Measurements from ENCODE around the gene ABCC6.
"Not testable (repeated sequence)": the region's sequence is repeated elsewhere in the genome, so short reads cannot be mapped to it uniquely, and the experiment has no call there.

The ABCC6 gene

GRCh38 chr16:16252377-16252776 lies 29.1 kb upstream of the ABCC6 start:
- H3K4me1 ChIP-seq (ENCODE audit: insufficient read depth, low read length); H3K36me3 ChIP-seq (ENCODE audit: insufficient read depth, low read length); H3K9me3 ChIP-seq (ENCODE audit: low read length); H3K9ac ChIP-seq (ENCODE audit: low read length); H3K4me3 ChIP-seq (ENCODE audit: low read depth in 1 of 2, low read length in 2 of 2); H3K27me3 ChIP-seq (ENCODE audit: control insufficient read depth in 1 of 2, insufficient read depth in 2 of 2, low read length in 2 of 2); H3K27ac ChIP-seq (ENCODE audit: low read depth, low read length): not testable (repeated sequence)

GRCh38 chr16:16249621-16250330 lies 26.5 kb upstream of the ABCC6 start:
- H3K9ac ChIP-seq (ENCODE audit: low read length); H3K4me3 ChIP-seq (ENCODE audit: low read depth in 1 of 2, low read length in 2 of 2); H3K27ac ChIP-seq (ENCODE audit: low read depth, low read length); H3K9me3 ChIP-seq (ENCODE audit: low read length); H3K4me1 ChIP-seq (ENCODE audit: insufficient read depth, low read length); H3K36me3 ChIP-seq (ENCODE audit: insufficient read depth, low read length); H3K27me3 ChIP-seq (ENCODE audit: control insufficient read depth in 1 of 2, insufficient read depth in 2 of 2, low read length in 2 of 2): not testable (repeated sequence)

GRCh38 chr16:16247439-16247838 lies 24.1 kb upstream of the ABCC6 start:
- H3K9me3 ChIP-seq (ENCODE audit: low read length); H3K4me3 ChIP-seq (ENCODE audit: low read depth in 1 of 2, low read length in 2 of 2); H3K36me3 ChIP-seq (ENCODE audit: insufficient read depth, low read length); H3K27ac ChIP-seq (ENCODE audit: low read depth, low read length); H3K27me3 ChIP-seq (ENCODE audit: control insufficient read depth in 1 of 2, insufficient read depth in 2 of 2, low read length in 2 of 2); H3K4me1 ChIP-seq (ENCODE audit: insufficient read depth, low read length); H3K9ac ChIP-seq (ENCODE audit: low read length): not testable (repeated sequence)

DNA sequence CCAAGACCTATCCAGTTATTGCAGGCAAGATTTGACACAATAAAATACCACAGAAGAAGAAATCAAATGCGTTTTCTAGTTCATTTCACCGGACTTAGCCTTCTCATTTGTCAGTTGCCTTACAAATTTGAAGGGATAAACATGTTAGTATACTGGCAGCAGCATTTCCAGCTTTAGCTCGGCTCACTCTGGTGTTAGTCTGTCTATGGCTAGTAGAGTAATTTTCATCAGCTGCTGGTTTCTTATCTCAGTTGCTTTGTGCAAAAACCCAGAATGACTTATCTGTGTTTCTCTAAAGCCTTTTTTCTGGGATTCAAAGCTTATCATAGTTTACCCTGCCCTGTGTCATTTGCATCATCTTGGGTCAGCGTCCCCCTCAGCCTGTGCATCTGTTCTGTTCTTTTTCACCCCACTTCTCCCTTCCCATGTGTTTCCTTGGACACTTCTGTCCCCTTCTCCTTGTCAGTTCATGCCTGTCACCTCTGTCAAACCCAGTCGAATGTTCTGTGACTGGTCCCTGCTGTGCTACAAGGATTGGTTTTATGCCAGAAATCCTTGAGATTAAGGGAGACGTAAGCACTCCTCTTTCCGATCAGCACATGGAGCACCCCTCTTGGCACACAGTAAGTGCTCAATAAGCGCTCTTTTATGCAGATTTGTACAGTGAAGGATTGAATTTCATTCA lies 23.4 kb upstream of the ABCC6 start:
- H3K9me3 ChIP-seq (ENCODE audit: low read length); H3K4me3 ChIP-seq (ENCODE audit: low read depth in 1 of 2, low read length in 2 of 2); H3K27me3 ChIP-seq (ENCODE audit: control insufficient read depth in 1 of 2, insufficient read depth in 2 of 2, low read length in 2 of 2); H3K27ac ChIP-seq (ENCODE audit: low read depth, low read length); H3K36me3 ChIP-seq (ENCODE audit: insufficient read depth, low read length); H3K4me1 ChIP-seq (ENCODE audit: insufficient read depth, low read length); H3K9ac ChIP-seq (ENCODE audit: low read length): not testable (repeated sequence)

- H3K27me3 ChIP-seq (ENCODE audit: control insufficient read depth in 1 of 2, insufficient read depth in 2 of 2, low read length in 2 of 2); H3K9me3 ChIP-seq (ENCODE audit: low read length); H3K9ac ChIP-seq (ENCODE audit: low read length); H3K36me3 ChIP-seq (ENCODE audit: insufficient read depth, low read length); H3K27ac ChIP-seq (ENCODE audit: low read depth, low read length); H3K4me3 ChIP-seq (ENCODE audit: low read depth in 1 of 2, low read length in 2 of 2); H3K4me1 ChIP-seq (ENCODE audit: insufficient read depth, low read length): not testable (repeated sequence)
These were observed 20.6 kb upstream of the ABCC6 start for GRCh38 chr16:16243886-16244285.

GRCh38 chr16:16240667-16241066 lies 17.4 kb upstream of the ABCC6 start:
- H3K4me1 ChIP-seq (ENCODE audit: insufficient read depth, low read length); H3K4me3 ChIP-seq (ENCODE audit: low read depth in 1 of 2, low read length in 2 of 2); H3K36me3 ChIP-seq (ENCODE audit: insufficient read depth, low read length); H3K9me3 ChIP-seq (ENCODE audit: low read length); H3K27me3 ChIP-seq (ENCODE audit: control insufficient read depth in 1 of 2, insufficient read depth in 2 of 2, low read length in 2 of 2); H3K27ac ChIP-seq (ENCODE audit: low read depth, low read length); H3K9ac ChIP-seq (ENCODE audit: low read length): not testable (repeated sequence)

DNA sequence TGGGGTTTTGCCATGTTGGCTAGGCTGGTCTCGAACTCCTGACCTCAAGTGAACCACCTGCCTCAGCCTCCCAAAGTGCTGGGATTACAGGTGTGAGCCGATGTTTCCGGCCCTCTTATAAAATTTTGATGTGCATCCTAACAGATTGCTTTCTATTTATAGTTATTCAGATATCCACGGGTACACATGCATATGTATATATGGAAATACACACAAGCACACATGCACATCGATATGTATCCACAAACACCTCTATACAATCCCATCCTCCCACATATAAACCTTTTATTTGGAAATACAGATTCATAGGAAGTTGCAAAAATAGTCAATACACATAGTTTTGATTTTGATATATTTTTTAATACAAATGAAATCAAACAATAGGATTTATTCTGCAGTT lies 14.4 kb upstream of the ABCC6 start:
- H3K27me3 ChIP-seq (ENCODE audit: control insufficient read depth in 1 of 2, insufficient read depth in 2 of 2, low read length in 2 of 2); H3K9me3 ChIP-seq (ENCODE audit: low read length); H3K4me1 ChIP-seq (ENCODE audit: insufficient read depth, low read length); H3K27ac ChIP-seq (ENCODE audit: low read depth, low read length); H3K4me3 ChIP-seq (ENCODE audit: low read depth in 1 of 2, low read length in 2 of 2); H3K36me3 ChIP-seq (ENCODE audit: insufficient read depth, low read length); H3K9ac ChIP-seq (ENCODE audit: low read length): not testable (repeated sequence)

DNA sequence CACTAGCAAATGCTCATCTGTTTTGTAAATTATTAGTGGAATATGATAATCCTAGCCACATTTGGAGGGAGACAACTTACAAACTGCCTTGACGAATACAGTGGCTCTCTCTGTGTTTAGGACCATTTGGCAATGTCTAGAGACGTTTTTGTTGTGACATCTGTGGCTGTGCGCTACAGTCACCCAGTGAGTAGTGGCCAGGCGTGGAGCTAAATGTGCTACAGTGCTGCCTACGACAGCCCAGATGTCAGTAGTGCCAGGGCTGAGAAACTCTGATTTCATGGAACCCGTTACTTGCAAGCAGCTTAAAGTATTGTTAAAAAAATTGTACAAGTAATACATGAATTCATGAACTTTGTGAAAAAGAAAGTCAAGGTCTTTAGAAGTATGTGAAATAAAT lies 13.8 kb upstream of the ABCC6 start:
- H3K27me3 ChIP-seq (ENCODE audit: control insufficient read depth in 1 of 2, insufficient read depth in 2 of 2, low read length in 2 of 2); H3K27ac ChIP-seq (ENCODE audit: low read depth, low read length); H3K4me1 ChIP-seq (ENCODE audit: insufficient read depth, low read length); H3K9me3 ChIP-seq (ENCODE audit: low read length); H3K4me3 ChIP-seq (ENCODE audit: low read depth in 1 of 2, low read length in 2 of 2); H3K36me3 ChIP-seq (ENCODE audit: insufficient read depth, low read length); H3K9ac ChIP-seq (ENCODE audit: low read length): not testable (repeated sequence)

GRCh38 chr16:16232692-16233061 lies 9.4 kb upstream of the ABCC6 start:
- not testable (repeated sequence) for H3K27me3 ChIP-seq (ENCODE audit: control insufficient read depth in 1 of 2, insufficient read depth in 2 of 2, low read length in 2 of 2); H3K36me3 ChIP-seq (ENCODE audit: insufficient read depth, low read length); H3K9me3 ChIP-seq (ENCODE audit: low read length); H3K4me1 ChIP-seq (ENCODE audit: insufficient read depth, low read length); H3K9ac ChIP-seq (ENCODE audit: low read length); H3K4me3 ChIP-seq (ENCODE audit: low read depth in 1 of 2, low read length in 2 of 2); H3K27ac ChIP-seq (ENCODE audit: low read depth, low read length)

DNA sequence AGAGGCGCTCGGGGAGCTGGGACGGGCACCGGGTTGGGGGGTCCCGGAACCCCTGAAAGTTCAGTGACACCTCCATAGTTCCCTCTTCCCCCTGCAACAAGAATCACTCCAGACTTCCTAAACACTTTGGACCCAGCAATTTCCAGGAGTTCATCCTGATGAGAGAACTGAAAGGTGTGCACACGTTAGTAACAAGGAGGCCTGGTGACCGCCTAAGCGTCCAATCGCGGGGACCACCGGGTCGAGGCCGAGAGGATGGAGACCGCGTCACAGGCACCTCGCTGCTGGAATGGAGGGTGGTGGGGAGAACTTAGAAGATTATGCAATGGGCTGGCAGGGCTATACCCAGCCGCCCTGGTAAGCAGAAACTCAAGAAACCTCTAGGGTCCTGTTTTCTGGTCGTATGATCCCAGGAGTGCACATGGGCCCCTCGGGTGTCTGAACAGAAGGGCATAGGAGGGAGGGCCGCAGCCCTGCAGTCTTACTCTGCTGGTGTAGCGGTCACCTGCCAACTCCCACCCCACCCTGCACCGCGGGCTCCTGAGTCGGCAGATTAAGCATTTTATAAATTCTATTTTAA lies 458 bp upstream of the ABCC6 start:
- not testable (repeated sequence) for H3K36me3 ChIP-seq (ENCODE audit: insufficient read depth, low read length); H3K4me3 ChIP-seq (ENCODE audit: low read depth in 1 of 2, low read length in 2 of 2); H3K27ac ChIP-seq (ENCODE audit: low read depth, low read length); H3K9ac ChIP-seq (ENCODE audit: low read length); H3K27me3 ChIP-seq (ENCODE audit: control insufficient read depth in 1 of 2, insufficient read depth in 2 of 2, low read length in 2 of 2); H3K4me1 ChIP-seq (ENCODE audit: insufficient read depth, low read length); H3K9me3 ChIP-seq (ENCODE audit: low read length)

- H3K36me3 ChIP-seq (ENCODE audit: insufficient read depth, low read length); H3K4me3 ChIP-seq (ENCODE audit: low read depth in 1 of 2, low read length in 2 of 2); H3K4me1 ChIP-seq (ENCODE audit: insufficient read depth, low read length); H3K27me3 ChIP-seq (ENCODE audit: control insufficient read depth in 1 of 2, insufficient read depth in 2 of 2, low read length in 2 of 2); H3K9ac ChIP-seq (ENCODE audit: low read length); H3K9me3 ChIP-seq (ENCODE audit: low read length); H3K27ac ChIP-seq (ENCODE audit: low read depth, low read length): not testable (repeated sequence)
These were observed 1.9 kb downstream of the ABCC6 start for GRCh38 chr16:16221382-16221781.

GRCh38 chr16:16220449-16220848 lies 2.8 kb downstream of the ABCC6 start:
- H3K27ac ChIP-seq (ENCODE audit: low read depth, low read length); H3K36me3 ChIP-seq (ENCODE audit: insufficient read depth, low read length); H3K4me1 ChIP-seq (ENCODE audit: insufficient read depth, low read length); H3K27me3 ChIP-seq (ENCODE audit: control insufficient read depth in 1 of 2, insufficient read depth in 2 of 2, low read length in 2 of 2); H3K9me3 ChIP-seq (ENCODE audit: low read length); H3K9ac ChIP-seq (ENCODE audit: low read length); H3K4me3 ChIP-seq (ENCODE audit: low read depth in 1 of 2, low read length in 2 of 2): not testable (repeated sequence)
